GM19099 (cell line): ENCODE results near the gene EIPR1.

Source experiments
- POLR2A ChIP-seq: IDR thresholded peaks from 3 replicates; pipeline ENCODE4 v1.6.1; 2011; ENCODE audit warnings: low read depth; ENCODE audit not compliant: insufficient read length; ENCODE audit errors: extremely low read depth

EIPR1 gene

GRCh38 chr2:3142210-3142609 lies 235.4 kb downstream of the EIPR1 start:
- no peak for TF ChIP-seq POLR2A

GRCh38 chr2:3141696-3142095 lies 235.9 kb downstream of the EIPR1 start:
- TF ChIP-seq POLR2A = no peak

GRCh38 chr2:3139906-3140305 lies 237.7 kb downstream of the EIPR1 start:
- no peak for TF ChIP-seq POLR2A
